Stimulated activated memory B cell treated with anti-CD40 and anti-IgM and Interleukin-4, amounts not matched to agents 10 μg/mL and 1 μg/mL and 100 μg/mL, for 72 hours (primary cell): Measurements from ENCODE around the gene FAM167B.
"Not testable (repeated sequence)": the region's sequence is repeated elsewhere in the genome, so short reads cannot be mapped to it uniquely, and the experiment has no call there.

Experiments used
- ATAC-seq: fragments of 150-1000 bp; cut with Tn5 transposase; 2 replicates; pipeline ENCODE4 v1.10.0; 2021
- H3K27ac Mint-ChIP-seq: one replicate; pipeline ENCODE4 v1.8.0; 2022; ENCODE audit warnings: mild to moderate bottlenecking, mixed read lengths
- H3K27me3 Mint-ChIP-seq: one replicate; pipeline ENCODE4 v1.8.0; 2022; ENCODE audit warnings: mixed read lengths
- H3K36me3 Mint-ChIP-seq: one replicate; pipeline ENCODE4 v1.8.0; 2022; ENCODE audit warnings: mixed read lengths
- H3K4me1 Mint-ChIP-seq: one replicate; pipeline ENCODE4 v1.8.0; 2022; ENCODE audit warnings: mixed read lengths
- H3K4me3 Mint-ChIP-seq: one replicate; pipeline ENCODE4 v1.8.0; 2022; ENCODE audit warnings: mild to moderate bottlenecking, moderate library complexity, mixed read lengths
- H3K9me3 Mint-ChIP-seq: one replicate; pipeline ENCODE4 v1.8.0; 2022; ENCODE audit warnings: mixed read lengths

The FAM167B gene

GRCh38 chr1:32298211-32298610, 51.2 kb downstream of the FAM167B start:
- H3K4me1 Mint-ChIP-seq, result peaks cover 56% of the 10 kb centered on the region
- not testable (repeated sequence) for ATAC-seq, H3K27ac Mint-ChIP-seq, H3K27me3 Mint-ChIP-seq, H3K9me3 Mint-ChIP-seq, H3K4me3 Mint-ChIP-seq
- peaks cover 58% of the 10 kb centered on the region for H3K36me3 Mint-ChIP-seq
